GM21423 (cell line): ENCODE results near the gene UVSSA.

ENCODE experiments used
- ATAC-seq: cut with Tn5 transposase; IDR thresholded peaks from one replicate; pipeline ENCODE4 v1.9.1; 2021; ENCODE audit warnings: mild to moderate bottlenecking, moderate library complexity; ENCODE audit not compliant: unreplicated experiment

Gene UVSSA

DNA sequence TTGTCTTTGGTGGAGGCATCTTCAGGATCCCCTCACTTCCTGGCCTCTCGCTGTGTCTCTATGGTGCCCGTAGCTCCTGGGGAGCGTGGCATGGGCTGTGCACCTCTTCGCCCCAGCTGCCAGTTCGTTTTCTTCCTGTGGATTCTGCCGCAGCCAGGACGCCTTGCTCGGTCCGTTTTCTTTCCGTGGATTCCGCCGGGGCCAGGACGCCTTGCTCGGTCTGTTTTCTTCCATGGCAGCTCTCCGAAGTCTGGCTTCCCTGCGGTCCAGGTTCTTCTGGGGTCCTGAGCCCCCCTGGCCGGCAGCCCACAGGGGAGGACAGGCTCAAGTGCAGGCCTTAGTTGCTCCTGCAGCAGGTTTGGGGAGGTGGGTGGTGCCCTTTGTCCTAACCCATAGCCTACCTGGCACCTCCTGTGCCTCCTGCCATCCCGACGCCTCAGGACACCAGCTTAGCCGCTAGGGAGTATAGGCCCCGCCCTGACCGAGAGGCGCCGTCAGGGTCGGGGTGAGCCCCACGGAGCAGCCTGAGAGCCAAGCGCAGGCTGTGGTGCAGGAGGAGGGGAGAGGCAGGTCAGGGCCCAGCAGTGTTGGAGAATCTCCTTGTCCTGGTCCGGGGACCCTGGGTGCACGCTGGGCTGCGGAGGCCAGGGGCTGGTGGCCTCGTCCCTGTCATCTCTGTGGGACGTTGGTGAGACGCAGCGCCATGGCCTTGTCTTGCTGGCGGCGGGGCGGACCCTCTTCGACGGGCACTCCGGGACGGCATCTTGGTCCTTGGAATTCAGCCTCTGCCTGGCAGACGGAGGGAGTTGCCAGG lies 27.1 kb downstream of the UVSSA start:
- no peak for ATAC-seq

DNA sequence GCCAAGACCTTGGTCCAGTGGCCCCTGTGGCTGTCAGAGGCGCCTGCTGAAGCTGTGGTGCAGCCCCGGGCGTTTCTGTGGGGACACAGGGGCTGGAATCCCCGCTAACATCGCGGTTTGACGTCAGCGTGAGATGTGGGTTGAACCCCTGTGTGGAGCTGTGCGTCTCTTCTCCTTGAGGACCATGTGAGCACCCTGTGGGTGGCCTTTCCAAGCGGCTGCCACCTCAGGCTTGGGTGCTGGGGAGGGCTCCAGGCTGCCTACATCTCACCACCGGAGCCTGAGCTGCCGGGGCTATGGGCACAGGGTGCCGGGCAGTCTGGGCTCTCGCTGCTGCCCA lies 27.7 kb downstream of the UVSSA start:
- no peak for ATAC-seq

DNA sequence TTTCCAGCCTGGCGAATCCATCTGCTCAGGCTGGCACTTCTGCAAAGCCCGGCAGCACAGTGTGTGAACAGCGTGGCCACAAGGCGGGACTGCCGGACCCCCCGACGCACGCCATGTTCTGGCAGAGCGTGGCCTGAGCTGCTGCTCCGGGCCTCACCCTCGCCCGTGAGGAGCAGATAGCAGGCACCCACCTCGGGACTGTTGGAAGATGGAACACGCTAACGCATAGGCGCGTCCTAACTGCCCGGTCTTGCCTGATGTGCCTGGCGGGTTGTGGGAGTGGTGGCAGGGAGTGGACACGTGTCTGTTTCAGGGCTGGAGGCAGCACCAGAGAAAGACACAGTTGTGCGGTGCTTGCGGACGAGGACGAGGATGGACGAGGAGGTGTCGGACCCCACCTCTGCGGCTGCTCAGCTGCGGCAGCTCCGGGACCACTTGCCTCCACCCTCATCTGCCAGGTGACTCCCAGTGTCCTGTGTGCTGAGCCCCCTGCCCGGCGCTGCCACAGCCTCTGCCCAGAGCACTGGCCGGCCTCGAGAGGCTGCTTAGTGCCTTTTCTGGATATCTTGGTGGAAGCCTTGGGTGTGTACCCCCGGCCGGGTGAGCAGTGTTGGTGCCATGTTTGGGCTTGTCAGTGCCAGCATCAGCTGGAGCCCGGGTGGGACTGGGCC lies 28.2 kb downstream of the UVSSA start:
- no peak for ATAC-seq

DNA sequence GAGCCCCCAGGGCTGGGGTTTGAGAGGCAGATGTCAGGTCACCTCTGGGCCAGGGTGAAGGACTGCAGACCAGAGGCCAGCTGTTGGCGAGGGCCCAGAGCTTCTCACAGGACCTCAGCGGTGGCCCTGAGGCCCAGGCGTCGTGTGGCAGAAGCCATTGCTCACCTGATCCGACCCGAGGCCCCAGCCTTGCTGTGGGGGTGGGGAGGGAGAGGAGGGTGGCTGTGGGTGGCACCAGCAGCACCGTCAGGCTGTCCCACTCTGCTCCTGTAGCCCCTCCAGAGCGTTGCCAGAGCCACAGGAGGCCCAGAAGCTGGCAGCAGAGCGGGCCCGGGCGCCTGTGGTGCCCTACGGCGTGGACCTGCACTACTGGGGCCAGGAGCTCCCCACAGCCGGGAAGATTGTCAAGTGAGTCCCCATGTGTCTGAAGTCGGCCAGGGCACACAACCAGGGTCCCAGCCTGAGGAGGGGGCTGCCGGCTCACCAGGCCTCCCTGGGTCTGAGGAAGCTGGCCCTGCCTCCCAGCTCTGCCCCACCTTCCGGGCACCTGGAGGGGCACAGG lies 28.8 kb downstream of the UVSSA start:
- no peak for ATAC-seq

DNA sequence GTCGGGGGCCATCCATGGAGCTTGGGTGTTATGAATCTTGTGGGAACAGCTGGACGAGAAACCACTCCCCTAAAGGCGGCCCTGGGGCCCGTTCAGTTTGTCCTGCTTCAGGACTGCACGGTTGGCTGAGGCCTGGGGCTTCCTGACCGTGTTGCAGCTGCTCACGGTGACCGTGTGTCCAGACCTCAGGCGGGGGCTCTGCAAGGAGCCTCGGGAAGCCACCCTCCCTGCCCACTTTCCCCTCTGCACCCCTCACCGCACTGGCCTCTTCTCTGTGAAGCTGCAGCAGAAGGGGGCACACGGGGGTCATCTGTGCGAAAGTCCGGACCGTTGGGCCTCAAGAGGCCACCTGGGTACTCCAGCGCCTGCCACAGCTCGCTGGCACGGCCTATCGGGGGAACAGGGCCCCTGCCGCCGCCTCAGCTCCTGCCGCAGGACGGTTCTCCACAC lies 29.4 kb downstream of the UVSSA start:
- no peak for ATAC-seq

DNA sequence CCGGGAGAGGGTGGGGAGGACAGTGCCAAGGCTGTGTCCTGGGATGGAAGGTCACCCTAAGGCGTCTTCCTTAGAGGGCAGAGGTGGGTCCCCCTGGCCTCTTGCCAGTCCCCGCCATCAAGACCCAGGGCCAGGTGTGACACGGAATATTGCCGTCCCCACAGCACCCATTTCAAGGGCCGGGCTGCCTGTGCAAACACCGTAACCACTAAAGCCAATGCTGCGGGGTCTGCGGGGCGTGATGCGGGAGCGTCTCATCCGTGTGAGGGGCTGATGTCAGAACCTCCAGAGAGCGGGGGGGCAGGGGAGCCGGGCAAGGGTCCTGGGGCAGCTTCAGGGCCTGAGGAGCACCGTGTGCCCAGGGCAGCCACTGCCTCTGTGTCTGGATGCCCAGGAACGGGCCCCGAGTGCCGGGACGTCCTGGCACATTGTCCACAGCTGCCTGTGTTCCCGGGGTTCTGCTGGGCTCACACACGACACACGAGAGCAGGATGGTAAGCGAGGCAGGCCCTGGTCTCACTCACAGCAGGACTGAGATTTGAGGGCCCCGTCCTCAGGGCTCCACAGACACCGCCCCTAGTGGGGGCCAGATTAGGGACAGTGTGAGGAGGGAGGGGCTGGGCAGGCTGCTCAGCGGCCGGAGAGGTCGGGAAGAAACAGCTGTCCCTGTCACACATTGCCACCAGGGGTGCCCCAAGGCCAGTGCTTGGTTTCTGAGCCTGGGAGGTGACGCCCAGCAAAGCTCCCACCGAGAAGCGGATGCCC lies 30.0 kb downstream of the UVSSA start:
- no peak for ATAC-seq

DNA sequence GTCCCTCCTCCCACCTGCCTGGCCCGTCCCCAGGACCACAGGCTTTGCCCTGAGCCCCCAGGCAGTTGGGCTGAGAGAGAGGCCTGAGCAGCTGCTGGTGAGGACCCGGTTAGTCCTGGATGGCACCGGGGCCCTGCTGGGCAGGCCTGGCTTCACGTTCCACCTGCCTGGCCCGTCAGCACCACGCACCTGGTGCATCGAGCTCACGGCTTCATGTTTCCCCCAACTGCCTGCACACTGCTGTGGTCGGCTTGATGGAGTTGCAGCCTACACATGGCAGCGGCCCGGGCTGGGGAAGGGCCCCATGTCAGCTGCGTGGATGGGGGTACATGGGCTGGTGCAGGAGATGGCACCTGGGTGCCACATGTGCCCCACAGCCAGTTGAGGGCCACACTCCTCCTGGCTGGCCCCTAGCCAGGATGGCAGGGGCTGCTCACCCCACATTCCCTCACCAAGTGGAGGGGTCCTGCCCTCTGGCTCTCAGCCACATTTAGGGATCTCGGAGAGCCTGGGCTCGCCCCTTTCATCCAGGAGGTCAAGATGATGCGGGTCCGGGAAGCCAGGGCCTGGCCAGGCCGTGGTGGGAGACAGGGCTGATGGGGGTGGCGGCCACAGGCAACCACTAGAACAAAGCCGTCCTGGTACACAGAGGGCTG lies 30.7 kb downstream of the UVSSA start:
- ATAC-seq, result no peak

DNA sequence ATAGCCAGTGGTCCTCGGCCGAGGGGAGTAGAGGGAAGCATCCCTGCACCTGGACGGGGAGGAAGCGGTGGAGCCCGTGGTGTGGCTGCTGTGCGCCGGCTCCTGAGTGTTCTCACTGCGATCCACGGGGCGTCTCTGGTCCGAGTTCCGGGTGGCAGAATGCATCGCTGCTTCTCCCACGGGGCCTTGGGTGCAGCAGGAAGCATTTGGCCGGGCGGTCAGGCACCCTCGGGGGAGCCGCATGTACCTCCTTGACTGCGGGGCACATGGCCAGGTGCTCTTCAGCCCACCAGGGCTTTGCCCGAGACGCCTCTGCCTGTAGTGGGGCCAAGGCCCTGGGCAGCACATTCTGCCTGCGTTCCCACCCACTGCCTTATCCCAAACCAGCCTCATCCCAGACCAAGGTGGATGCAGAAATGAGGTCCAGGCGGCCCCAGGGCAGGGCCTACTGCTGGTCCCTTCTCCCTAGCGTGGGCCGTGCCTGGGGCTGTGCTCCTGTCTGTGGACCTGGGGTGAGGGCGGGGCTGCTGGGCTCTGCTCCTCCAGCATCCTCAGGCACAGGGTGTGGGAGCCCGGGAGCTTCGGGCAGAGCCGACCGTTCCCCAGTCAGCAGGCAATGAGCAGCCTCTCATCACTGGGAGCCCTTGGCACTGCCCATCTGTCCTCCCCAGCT lies 31.7 kb downstream of the UVSSA start:
- no peak for ATAC-seq

DNA sequence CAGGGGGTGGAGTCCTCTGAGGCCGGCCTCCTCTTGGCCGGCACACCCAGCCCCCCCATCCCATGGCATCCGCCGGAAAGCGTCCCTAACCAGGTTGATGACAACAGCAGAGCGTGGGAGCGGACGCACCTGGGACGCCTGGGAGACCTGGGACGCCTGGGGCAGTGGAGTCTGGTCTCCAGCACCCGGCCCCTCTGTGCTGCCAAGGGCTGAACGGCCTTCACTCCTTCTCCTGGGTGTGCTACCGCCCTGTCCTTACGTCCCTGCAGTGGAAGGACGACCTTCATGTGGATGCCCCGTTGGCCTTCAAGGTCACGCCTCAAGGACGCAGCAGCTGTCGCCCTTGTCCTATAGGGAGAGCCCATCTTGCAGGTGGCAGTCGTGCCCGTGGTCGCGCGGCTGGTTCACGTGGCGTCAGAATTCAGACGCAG lies 32.4 kb downstream of the UVSSA start:
- ATAC-seq, result no peak

DNA sequence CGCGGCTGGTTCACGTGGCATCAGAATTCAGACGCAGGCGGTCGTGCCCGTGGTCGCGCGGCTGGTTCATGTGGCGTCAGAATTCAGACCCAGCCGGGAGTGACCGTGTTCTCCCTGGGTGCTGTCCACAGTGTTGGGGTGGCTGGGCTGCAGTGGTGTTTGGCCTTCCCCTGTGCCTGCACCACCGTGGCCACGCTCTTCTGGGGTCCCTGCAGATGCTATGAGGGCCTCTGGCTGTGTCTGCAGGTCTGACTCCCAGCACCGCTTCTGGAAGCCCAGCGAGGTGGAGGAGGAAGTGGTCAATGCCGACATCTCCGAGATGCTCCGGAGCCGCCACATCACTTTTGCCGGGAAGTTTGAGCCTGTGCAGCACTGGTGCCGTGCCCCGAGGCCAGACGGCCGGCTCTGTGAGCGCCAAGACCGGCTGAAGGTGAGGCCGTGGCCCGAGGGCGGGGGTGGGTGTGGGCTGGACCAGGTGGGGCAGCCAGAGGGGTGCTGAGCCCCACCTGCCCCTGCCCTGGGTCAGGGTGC lies 32.9 kb downstream of the UVSSA start:
- ATAC-seq, result no peak

DNA sequence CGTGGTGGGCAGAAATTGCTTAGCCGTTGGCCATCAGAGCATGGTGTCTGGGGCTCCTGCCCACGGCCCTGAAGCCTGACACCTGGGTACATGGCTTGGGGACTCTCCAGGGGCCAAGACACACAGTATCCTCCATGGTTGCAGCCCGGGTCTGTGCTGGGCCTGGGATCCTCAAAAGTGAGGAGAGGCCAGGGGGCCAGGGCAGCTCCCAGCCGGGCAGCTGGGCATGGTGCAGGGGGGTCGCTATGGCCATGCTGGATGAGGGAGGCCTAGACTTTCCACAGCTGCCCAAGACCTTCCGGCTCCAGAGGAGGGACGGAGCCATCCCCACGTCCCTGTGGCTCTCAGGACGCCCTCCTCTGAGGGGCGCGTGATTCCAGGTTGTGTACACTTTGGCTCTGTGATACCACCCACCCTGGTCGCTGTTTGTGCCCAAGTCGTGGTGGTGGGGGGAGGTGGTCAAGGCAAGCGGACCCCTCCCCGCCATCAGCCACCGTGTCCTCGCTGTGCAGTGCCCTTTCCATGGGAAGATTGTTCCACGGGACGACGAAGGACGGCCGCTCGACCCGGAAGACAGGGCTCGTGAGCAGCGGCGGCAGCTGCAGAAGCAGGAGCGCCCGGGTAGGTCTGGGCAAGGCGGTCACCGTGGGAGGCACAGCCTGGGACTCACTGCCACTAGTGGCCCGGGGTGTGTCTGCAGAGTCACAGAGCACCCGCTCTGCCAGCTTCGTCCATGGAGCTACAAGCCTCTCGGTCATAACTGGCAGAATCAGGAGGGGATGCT lies 33.6 kb downstream of the UVSSA start:
- no peak for ATAC-seq

DNA sequence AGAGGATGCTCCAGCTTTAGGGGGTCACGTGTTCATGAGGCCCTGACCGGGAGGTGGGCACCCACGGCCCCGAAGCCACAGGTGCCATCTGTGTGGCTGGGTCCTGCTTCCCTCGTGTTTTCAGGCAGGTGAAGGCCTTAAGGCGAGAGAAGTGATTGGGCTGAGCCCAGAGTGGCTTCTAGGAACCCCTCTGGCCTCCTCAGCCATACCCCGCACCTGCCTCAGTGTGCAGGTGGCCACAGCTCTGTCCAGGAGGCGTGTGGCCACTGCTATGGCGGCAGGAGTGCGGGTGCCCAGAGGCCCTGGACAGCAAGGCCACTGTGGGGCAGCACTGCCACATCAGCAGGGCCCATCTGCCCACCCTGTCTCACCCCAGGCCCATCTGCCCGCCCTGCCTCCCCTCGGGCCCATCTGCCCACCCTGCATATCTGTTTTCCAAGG lies 34.2 kb downstream of the UVSSA start:
- no peak for ATAC-seq

DNA sequence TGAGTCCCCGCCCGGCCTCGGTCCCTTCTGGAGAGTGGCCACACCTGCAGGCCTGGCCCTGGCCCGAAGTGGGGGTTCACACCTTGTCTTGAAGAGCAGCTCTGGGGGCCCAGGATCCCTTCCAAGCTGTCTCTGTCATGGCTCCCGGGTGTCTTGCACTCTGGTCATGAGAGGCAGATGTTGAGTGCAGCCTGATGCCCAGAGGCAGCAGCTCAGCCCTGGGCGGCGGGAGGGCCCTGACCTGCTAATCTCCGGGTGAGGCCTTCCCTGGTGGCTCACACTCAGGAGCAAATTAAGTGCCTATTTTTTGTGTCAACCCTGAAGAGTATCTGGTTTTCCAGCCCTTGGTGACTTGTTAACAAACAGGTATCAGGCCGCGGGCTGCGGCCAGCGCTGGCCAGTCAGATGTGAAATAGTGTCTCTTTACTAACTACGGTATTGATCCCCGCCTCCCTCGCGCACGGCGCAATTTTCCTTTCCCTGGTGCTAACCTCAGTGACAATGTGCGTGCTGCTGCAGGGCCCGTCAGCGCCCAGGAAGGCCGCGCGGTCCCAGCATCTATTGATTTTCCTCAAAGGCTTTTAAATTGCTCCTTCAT lies 35.0 kb downstream of the UVSSA start:
- ATAC-seq, result no peak

DNA sequence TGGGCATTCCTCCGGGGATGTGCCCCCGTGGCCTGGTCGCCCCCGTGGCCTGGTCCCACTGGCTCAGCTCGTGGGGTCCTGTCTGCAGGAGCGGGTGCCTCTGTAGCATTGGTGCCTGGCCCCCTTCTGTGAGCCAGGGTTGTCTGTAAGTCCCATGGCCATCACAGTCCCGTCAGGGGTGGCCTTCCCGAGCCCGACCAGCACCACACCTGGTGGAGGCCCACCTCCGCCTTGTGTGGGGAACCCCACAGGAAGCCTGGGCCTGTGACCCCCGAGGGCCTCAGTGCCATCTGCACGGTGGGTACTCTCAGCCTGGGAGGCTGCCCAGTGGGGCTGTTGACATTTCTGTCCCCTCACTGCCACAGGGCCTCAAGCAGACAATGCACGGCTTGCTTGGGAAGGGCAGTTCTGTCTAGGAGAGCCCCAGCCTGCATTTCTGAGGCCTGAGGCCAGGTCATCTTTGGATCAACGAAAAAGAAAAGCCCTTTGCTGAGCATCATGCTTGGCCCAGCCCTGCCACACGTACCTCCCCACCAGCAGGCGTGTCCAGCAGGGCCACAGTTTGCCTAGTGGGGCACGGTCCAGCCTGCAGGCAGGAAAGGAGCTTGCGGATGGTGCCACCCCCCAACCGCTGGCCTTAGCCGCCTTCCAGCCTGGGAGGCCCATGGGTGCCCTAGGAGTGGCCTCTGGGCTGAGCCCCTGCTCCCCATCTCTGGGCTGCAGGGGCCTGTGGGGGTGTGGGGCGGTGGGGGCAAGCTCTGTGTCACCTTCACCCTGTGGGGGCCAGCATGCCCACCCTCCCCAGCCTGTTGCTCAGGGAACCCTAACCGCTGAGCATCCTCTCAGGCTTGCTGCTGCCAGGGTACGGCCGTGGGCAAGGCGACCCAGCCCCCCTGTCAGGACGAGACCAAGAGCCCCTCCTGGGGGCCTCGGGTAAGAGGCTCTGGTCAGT lies 36.0 kb downstream of the UVSSA start:
- no peak for ATAC-seq

DNA sequence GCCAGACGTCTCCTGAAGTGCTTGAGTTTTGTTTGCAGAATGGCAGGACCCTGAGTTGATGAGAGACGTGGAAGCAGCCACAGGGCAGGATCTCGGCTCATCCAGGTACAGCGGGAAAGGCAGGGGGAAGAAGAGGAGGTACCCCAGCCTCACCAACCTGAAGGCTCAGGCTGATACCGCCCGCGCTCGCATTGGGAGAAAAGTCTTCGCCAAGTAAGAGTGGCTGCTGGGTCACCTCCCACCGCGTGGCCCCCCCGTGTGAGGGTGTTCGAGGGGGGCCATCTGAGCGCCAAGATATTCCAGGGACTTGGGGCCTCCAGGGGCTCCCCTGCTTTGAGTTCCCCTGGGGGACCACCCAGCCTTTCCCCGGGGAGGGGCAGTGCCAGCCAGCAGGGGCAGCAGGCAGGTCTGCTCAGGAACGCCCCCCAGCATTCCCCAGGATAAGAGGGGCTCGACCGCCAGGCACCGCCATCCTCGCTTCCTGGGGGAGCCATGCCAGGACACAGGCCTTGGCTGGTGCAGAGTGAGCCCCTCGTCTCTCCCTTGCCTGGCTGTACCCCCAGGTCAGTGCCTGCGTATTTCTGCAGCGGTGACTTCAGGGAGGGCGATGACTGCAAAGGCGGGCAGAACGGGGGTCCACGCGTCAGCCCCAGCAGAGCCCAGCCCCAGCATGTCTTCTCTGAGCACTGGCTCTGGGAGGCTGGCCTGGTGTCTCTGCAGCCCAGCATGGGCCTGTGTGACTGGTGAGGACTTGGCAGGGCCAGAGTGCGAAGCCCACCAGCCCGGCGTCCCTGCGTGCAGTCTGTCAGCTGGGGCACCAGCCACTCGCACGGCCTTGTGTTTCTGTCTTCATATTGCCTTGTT lies 37.0 kb downstream of the UVSSA start:
- no peak for ATAC-seq

DNA sequence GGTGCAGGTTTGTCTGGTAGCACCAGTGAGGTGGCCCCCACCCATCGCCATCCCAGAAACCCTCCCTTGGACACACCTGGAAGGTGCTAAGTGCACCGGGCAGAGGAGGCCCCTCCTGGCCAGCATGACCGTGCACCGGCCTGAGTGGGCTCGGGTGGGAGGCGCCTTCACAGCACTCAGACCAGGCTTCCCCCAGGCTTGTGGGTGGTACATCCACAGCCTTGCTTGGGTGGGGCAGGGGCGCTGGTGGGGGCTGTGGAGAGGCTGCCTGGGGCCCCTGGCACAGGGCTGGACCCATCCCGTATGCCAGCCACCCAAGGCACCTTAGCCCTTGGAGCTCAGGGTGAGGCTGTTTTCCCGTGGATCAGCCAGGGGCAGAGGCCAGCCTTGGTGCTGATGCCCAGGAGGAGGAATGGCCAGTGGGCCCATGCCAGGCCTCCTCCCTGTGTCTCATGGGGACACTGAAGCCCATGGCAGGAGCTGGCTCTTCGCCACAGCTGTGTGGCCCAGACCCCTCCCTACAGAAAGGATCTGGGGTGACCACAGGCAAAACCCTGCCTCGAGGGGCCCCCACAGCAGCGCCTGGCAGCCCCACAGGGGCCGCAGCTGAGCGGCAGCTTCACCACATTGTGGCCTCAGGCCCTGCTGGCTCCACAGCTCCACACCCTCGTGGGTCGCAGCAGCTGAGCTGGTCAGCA lies 37.8 kb downstream of the UVSSA start:
- ATAC-seq, result no peak
